Cardiac muscle cell (in vitro differentiated cells and primary cell): ENCODE results near the gene KIFC3. TPM values are rescaled to one million over a fixed set of nuclear protein-coding genes. Genes with fewer than 3 reads are reported as not detected.
"Not testable (repeated sequence)": the region's sequence is repeated elsewhere in the genome, so short reads cannot be mapped to it uniquely, and the experiment has no call there.

Experiments used
- DNase-seq, 2 donors: peaks; one replicate each; pipeline versions ENCODE4 v3.0.0 to v3.0.0-alpha.2; 2010 to 2017; ENCODE audit warnings: low read depth in 1 of 2, low spot score in 1 of 2
- H3K27ac ChIP-seq: fragments of 200-600 bp; sonication (generic); 2 replicates; pipeline ENCODE4 v1.5.1; 2016
- H3K27me3 ChIP-seq: fragments of 200-600 bp; sonication (generic); 2 replicates; pipeline ENCODE4 v1.6.0; 2016; ENCODE audit warnings: control low read depth
- H3K36me3 ChIP-seq: fragments of 200-600 bp; sonication (generic); 2 replicates; pipeline ENCODE4 v1.5.1; 2016; ENCODE audit warnings: control low read depth
- H3K4me1 ChIP-seq: fragments of 200-600 bp; sonication (generic); 2 replicates; pipeline ENCODE4 v1.8.1; 2017; ENCODE audit warnings: low read depth, mild to moderate bottlenecking, mixed run types
- H3K4me3 ChIP-seq: fragments of 200-600 bp; sonication (generic); 2 replicates; pipeline ENCODE4 v1.5.1; 2016; ENCODE audit warnings: mild to moderate bottlenecking
- H3K9me3 ChIP-seq: fragments of 200-600 bp; sonication (generic); 2 replicates; pipeline ENCODE4 v1.5.1; 2017; ENCODE audit warnings: low read depth, mild to moderate bottlenecking, control low read depth
- polyA plus RNA-seq: library from polyadenylated mRNA; unstranded; fragments of >200 nt; fragmentation: Nextera tagmentation; extraction: Ambion mirVana; gene quantifications from 2 replicates; pipeline ENCODE4 v1.2.1, GENCODE V29; 2016
- total RNA-seq: library from RNA; depleted of rRNA; stranded (reverse); fragments of >200 nt; gene quantifications from 2 replicates; pipeline ENCODE4 v1.2.3, GENCODE V29; 2016
- TF ChIP-seq, protein P1 (sequence below): IDR thresholded peaks from 2 replicates; pipeline ENCODE4 v1.5.1; 2012; ENCODE audit warnings: low read depth, mild to moderate bottlenecking, low read length

Gene KIFC3, protein sequence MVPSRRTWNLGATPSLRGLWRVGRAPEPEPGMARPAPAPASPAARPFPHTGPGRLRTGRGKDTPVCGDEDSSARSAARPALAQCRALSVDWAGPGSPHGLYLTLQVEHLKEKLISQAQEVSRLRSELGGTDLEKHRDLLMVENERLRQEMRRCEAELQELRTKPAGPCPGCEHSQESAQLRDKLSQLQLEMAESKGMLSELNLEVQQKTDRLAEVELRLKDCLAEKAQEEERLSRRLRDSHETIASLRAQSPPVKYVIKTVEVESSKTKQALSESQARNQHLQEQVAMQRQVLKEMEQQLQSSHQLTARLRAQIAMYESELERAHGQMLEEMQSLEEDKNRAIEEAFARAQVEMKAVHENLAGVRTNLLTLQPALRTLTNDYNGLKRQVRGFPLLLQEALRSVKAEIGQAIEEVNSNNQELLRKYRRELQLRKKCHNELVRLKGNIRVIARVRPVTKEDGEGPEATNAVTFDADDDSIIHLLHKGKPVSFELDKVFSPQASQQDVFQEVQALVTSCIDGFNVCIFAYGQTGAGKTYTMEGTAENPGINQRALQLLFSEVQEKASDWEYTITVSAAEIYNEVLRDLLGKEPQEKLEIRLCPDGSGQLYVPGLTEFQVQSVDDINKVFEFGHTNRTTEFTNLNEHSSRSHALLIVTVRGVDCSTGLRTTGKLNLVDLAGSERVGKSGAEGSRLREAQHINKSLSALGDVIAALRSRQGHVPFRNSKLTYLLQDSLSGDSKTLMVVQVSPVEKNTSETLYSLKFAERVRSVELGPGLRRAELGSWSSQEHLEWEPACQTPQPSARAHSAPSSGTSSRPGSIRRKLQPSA
- total RNA-seq (28.4 and 50.1 TPM in 2 replicates), polyA plus RNA-seq (24.8 and 33.0 TPM in 2 replicates)

DNA sequence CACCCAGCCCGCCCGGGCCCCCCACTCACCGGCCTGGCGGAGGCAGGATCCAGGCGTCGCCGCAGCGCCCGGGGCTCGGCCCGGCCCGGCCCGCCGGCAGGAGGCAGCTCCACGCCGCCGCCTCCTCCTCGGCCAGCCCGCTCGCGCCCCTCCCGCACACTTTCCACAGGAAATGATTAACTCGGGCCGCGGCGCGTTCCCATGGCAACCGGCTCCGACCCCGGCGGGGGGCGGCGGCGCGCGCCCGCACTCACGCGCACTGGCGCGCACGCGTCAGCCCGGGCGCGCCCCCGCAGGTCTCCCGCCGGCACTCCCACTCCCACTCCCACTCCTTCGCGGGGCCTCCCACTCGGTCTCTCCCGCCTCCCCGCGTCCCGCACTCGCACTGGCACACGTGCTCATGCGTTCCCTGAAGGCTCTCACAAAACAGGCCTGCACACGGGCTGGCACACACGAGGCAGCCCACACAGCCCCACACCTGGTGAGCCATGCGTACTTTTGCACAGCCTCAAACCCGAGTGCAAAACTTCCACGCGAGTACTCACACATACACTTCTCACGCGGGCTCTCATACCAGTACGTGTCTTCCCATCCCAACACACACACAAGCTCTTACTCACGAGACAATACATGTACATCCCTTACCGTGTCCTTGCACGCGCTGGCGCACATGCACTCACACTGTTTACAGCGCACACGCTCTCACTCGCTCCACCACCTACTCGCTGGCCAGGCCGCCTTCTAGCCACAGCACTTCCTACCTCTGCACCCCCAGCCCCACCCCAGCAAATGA, at the start of gene KIFC3:
TSS of gene KIFC3 (minus strand) at position 151 of the 793 bp plus-strand sequence. CDS start 4,248 bp downstream, outside the sequence.
- no peaks in the 10 kb centered on the region for H3K36me3 ChIP-seq
- H3K4me1 ChIP-seq = peaks cover 44% of the 10 kb centered on the region
- H3K27me3 ChIP-seq = no peaks in the 10 kb centered on the region
- peak within 1 kb of the TSS; percentile 96 for H3K27ac ChIP-seq
- H3K9me3 ChIP-seq = no peaks in the 10 kb centered on the region
- DNase-seq = peak; percentile 80 to 84
- peak within 1 kb of the TSS; percentile 51 for H3K4me3 ChIP-seq
- TF ChIP-seq, protein P1, sequence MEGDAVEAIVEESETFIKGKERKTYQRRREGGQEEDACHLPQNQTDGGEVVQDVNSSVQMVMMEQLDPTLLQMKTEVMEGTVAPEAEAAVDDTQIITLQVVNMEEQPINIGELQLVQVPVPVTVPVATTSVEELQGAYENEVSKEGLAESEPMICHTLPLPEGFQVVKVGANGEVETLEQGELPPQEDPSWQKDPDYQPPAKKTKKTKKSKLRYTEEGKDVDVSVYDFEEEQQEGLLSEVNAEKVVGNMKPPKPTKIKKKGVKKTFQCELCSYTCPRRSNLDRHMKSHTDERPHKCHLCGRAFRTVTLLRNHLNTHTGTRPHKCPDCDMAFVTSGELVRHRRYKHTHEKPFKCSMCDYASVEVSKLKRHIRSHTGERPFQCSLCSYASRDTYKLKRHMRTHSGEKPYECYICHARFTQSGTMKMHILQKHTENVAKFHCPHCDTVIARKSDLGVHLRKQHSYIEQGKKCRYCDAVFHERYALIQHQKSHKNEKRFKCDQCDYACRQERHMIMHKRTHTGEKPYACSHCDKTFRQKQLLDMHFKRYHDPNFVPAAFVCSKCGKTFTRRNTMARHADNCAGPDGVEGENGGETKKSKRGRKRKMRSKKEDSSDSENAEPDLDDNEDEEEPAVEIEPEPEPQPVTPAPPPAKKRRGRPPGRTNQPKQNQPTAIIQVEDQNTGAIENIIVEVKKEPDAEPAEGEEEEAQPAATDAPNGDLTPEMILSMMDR = no peak

DNA sequence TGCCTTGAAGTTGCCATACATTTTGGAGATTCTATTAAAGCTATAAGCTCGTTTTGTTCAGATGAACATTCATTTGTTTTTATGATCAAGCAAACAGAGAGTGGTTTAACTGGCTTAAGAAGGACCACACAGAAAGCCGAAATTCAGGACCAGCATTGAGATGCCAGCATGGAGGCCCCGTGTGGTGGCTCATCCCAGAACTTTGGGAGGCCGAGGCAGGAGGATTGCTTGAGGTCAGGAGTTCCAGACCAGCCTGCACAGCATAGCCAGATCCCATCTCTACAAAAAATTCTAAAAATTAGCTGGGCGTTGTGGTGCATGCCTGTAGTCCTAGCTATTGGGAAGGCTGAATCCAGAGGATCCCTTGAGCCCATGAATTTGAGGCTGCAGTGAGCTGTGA, 45.9 kb upstream of the KIFC3 start:
- no peak for DNase-seq
- H3K36me3 ChIP-seq = no peaks in the 10 kb centered on the region
- no peak overlapping the region for H3K4me3 ChIP-seq
- no peaks in the 10 kb centered on the region for H3K27me3 ChIP-seq
- H3K9me3 ChIP-seq = no peaks in the 10 kb centered on the region
- TF ChIP-seq, protein P1 = no peak
- H3K4me1 ChIP-seq = peaks cover 3% of the 10 kb centered on the region
- H3K27ac ChIP-seq = no peak overlapping the region

DNA sequence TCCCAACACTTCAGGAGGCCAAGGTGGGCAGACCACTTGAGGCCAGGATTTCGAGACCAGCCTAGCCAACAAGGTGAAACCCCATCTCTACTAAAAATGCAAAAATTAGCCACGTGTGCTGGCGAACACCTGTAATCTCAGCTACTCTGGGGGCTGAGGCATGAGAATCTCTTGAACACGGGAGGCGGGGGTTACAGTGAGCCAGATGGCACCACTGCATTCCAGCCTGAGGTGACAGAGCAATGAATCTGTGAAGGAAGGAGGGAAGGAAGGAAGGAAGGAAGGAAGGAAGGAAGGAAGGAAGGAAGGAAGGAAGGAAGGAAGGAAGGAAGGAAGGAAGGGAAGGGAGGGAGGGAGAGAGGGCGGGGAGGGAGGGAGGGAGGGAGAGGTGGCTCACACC, 44.6 kb upstream of the KIFC3 start:
- not testable (repeated sequence) for H3K27ac ChIP-seq, H3K9me3 ChIP-seq, H3K36me3 ChIP-seq, DNase-seq, H3K4me1 ChIP-seq, H3K4me3 ChIP-seq, H3K27me3 ChIP-seq

DNA sequence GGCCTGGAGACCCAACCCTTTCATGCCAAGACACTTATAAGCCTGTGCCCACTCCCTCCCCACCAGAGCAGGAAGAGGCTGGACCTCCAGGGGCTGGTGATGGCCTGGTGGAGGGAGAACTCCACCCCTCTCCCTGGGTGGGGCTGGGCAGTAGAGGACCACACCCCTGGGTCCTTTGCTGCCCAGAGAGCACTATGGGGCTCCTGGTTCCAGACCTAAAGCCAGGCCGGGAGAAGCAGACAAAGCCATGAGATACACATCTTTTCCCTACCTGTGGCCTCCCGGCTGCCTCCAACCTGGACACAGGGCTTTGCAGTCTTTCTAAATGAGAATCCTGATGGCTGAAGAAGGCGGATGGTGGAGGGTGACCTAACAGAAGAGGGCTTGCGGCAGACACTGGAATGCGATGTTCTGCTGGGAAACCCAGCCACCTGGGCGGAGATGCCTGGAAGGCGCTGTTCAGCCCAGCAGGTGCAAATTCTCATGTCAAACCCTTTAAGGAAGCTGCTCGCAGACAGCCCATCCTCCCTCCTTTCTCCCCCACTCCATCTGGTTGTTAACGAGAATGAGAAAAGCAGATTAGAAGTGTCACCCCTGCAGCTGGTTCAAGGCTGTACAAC, 43.9 kb upstream of the KIFC3 start:
- no peak overlapping the region for H3K27ac ChIP-seq
- no peak overlapping the region for H3K4me3 ChIP-seq
- TF ChIP-seq, protein P1 = no peak

DNA sequence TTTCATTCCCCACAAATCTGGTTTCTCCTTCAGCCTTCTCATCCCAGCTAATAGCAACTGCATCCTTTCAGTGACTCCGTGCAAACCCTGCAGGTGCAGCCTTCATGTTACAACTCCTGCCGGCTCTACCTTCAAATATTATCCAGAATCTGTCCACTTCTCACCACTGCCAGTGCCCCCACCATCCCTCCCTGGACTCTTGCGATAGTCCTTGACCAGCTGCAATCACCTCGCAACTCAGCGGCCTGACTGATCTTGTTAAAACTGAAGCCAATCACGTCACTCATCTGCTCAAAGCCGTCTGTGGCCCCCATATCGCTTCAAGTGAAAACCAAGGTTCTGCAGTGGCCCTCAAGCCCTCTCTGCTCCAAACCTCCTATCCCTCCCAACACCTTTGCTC, 42.8 kb upstream of the KIFC3 start:
- Histone ChIP-seq H3K4me3 (no peak overlapping the region), H3K27ac (no peak overlapping the region), H3K27me3 (no peaks in the 10 kb centered on the region), H3K36me3 (no peaks in the 10 kb centered on the region), H3K4me1 (peaks cover 3% of the 10 kb centered on the region), H3K9me3 (no peaks in the 10 kb centered on the region)
- DNase-seq = no peak
- TF ChIP-seq, protein P1 = no peak

More for the DNA sequence above, 43.9 kb upstream of the KIFC3 start:
- peaks cover 3% of the 10 kb centered on the region for H3K4me1 ChIP-seq
- no peak for DNase-seq
- H3K27me3 ChIP-seq = no peaks in the 10 kb centered on the region
- H3K36me3 ChIP-seq = no peaks in the 10 kb centered on the region
- no peaks in the 10 kb centered on the region for H3K9me3 ChIP-seq
